Activated T-helper 1 cell treated with anti-CD3 and anti-CD28 coated beads, Interleukin-12 subunit alpha, Interleukin-12 subunit beta, Interleukin-2, Interleukin-4 antibody, amounts not matched to agents 30 ng/mL and 10 ng/mL and 1 ng/mL, durations not matched to agents 14 hours and 24 hours and 36 hours (primary cell): ENCODE measurements around the gene TAS2R19. TPM values are rescaled to one million over a fixed set of nuclear protein-coding genes. Genes with fewer than 3 reads are reported as not detected.
"Not testable (repeated sequence)": the region's sequence is repeated elsewhere in the genome, so short reads cannot be mapped to it uniquely, and the experiment has no call there.

Experiments used
- DNase-seq: peaks from one replicate; pipeline ENCODE4 v3.0.0; 2021; ENCODE audit warnings: low spot score
- H3K27ac Mint-ChIP-seq: one replicate; pipeline ENCODE4 v1.8.0; 2021; ENCODE audit warnings: mild to moderate bottlenecking, mixed read lengths
- H3K27me3 Mint-ChIP-seq: one replicate; pipeline ENCODE4 v1.8.0; 2022; ENCODE audit warnings: mild to moderate bottlenecking, moderate library complexity, mixed read lengths; ENCODE audit not compliant: insufficient read depth
- H3K36me3 Mint-ChIP-seq: one replicate; pipeline ENCODE4 v1.8.0; 2021; ENCODE audit warnings: low read depth, mixed read lengths
- H3K4me1 Mint-ChIP-seq: one replicate; pipeline ENCODE4 v1.8.0; 2021; ENCODE audit warnings: low read depth, mixed read lengths
- H3K4me3 Mint-ChIP-seq: one replicate; pipeline ENCODE4 v1.8.0; 2021; ENCODE audit warnings: mild to moderate bottlenecking, moderate library complexity, mixed read lengths
- H3K9me3 Mint-ChIP-seq: one replicate; pipeline ENCODE4 v1.8.0; 2021; ENCODE audit warnings: mixed read lengths
- intact Hi-C: fragments of 100-400 bp; cut with micrococcal nuclease; formaldehyde crosslinking; loops from one replicate; pipeline ENCODE4 v1.15.1; 2024
- total RNA-seq: library from RNA; stranded (reverse); gene quantifications from 2 replicates; pipeline ENCODE4 v1.2.3, GENCODE V29; 2022

TAS2R19 gene
- total RNA-seq, 1 donor from 2014 or later: 4.3 TPM

GRCh38 chr12:11033959-11034358 is 11.5 kb upstream of the TAS2R19 start:
- H3K4me1 Mint-ChIP-seq, H3K9me3 Mint-ChIP-seq, H3K4me3 Mint-ChIP-seq, H3K27me3 Mint-ChIP-seq, DNase-seq, intact Hi-C loops, H3K27ac Mint-ChIP-seq: not testable (repeated sequence)
- peaks cover 14% of the 10 kb centered on the region for H3K36me3 Mint-ChIP-seq

GRCh38 chr12:11031307-11031706 is 8.9 kb upstream of the TAS2R19 start, which contains the start of gene TAS2R31:
TAS2R31 (minus strand) TSS chr12:11031407; CDS start chr12:11031335, 72 bp downstream.
- Mint-ChIP-seq H3K27ac (no peak within 1 kb of the TSS), H3K27me3 (no peaks in the 10 kb centered on the region), H3K9me3 (peaks cover 3% of the 10 kb centered on the region), H3K36me3 (peaks cover 26% of the 10 kb centered on the region), H3K4me1 (no peaks in the 10 kb centered on the region), H3K4me3 (no peak within 1 kb of the TSS)
- no peak for DNase-seq
- intact Hi-C loops: no loop called here

- Mint-ChIP-seq H3K4me1 (peaks cover 4% of the 10 kb centered on the region), H3K36me3 (peaks cover 34% of the 10 kb centered on the region), H3K9me3 (peaks cover 20% of the 10 kb centered on the region), H3K27me3 (peaks cover 2% of the 10 kb centered on the region), H3K4me3 (no peak overlapping the region), H3K27ac (no peak overlapping the region)
- intact Hi-C loops: no loop called here
- DNase-seq: no peak
Observed at GRCh38 chr12:11026118-11026517, 3.7 kb upstream of the TAS2R19 start.

- intact Hi-C loops: no loop called here
- no peak for DNase-seq
- no peak overlapping the region for H3K27ac Mint-ChIP-seq
- H3K36me3 Mint-ChIP-seq: peaks cover 23% of the 10 kb centered on the region
- H3K4me1 Mint-ChIP-seq: peaks cover 4% of the 10 kb centered on the region
- H3K9me3 Mint-ChIP-seq: peaks cover 17% of the 10 kb centered on the region
- H3K4me3 Mint-ChIP-seq: no peak overlapping the region
- peaks cover 2% of the 10 kb centered on the region for H3K27me3 Mint-ChIP-seq
Observed at GRCh38 chr12:11023387-11023786, 967 bp upstream of the TAS2R19 start.

- H3K36me3 Mint-ChIP-seq: peaks cover 7% of the 10 kb centered on the region
- intact Hi-C loops: no loop called here
- peaks cover 4% of the 10 kb centered on the region for H3K4me1 Mint-ChIP-seq
- H3K4me3 Mint-ChIP-seq: no peak overlapping the region
- peaks cover 2% of the 10 kb centered on the region for H3K27me3 Mint-ChIP-seq
- H3K27ac Mint-ChIP-seq: no peak overlapping the region
- H3K9me3 Mint-ChIP-seq: no peaks in the 10 kb centered on the region
- DNase-seq: no peak
Observed at GRCh38 chr12:11016937-11017336, 5.5 kb downstream of the TAS2R19 start.

GRCh38 chr12:11015775-11016430 is 6.5 kb downstream of the TAS2R19 start:
- intact Hi-C loops: no loop called here
- H3K4me3 Mint-ChIP-seq: no peak overlapping the region
- H3K27ac Mint-ChIP-seq: no peak overlapping the region
- H3K9me3 Mint-ChIP-seq: no peaks in the 10 kb centered on the region
- H3K27me3 Mint-ChIP-seq: peaks cover 2% of the 10 kb centered on the region
- H3K4me1 Mint-ChIP-seq: no peaks in the 10 kb centered on the region
- peaks cover 6% of the 10 kb centered on the region for H3K36me3 Mint-ChIP-seq
- no peak for DNase-seq

- Mint-ChIP-seq H3K9me3 (no peaks in the 10 kb centered on the region), H3K4me3 (no peak overlapping the region), H3K4me1 (no peaks in the 10 kb centered on the region), H3K27me3 (peaks cover 2% of the 10 kb centered on the region), H3K27ac (no peak overlapping the region), H3K36me3 (peaks cover 6% of the 10 kb centered on the region)
- intact Hi-C loops: no loop called here
- no peak for DNase-seq
Observed at GRCh38 chr12:11014234-11014633, 8.2 kb downstream of the TAS2R19 start.

GRCh38 chr12:11007608-11008007 is 14.8 kb downstream of the TAS2R19 start:
- Mint-ChIP-seq H3K4me1 (no peaks in the 10 kb centered on the region), H3K9me3 (no peaks in the 10 kb centered on the region), H3K27me3 (no peaks in the 10 kb centered on the region), H3K27ac (no peak overlapping the region), H3K4me3 (no peak overlapping the region), H3K36me3 (peaks cover 2% of the 10 kb centered on the region)
- intact Hi-C loops: no loop called here
- no peak for DNase-seq

- intact Hi-C loops: no loop called here
- H3K27me3 Mint-ChIP-seq: no peaks in the 10 kb centered on the region
Observed at GRCh38 chr12:10998204-10998603, 24.2 kb downstream of the TAS2R19 start, which contains the start of gene TAS2R20. TAS2R20 (minus strand) TSS chr12:10998304; CDS start chr12:10997875, 429 bp downstream.

GRCh38 chr12:10994307-10994706 is 28.1 kb downstream of the TAS2R19 start:
- Mint-ChIP-seq H3K36me3 (peaks cover 12% of the 10 kb centered on the region), H3K27me3 (no peaks in the 10 kb centered on the region), H3K27ac (no peak overlapping the region), H3K4me1 (no peaks in the 10 kb centered on the region), H3K4me3 (no peak overlapping the region), H3K9me3 (peaks cover 9% of the 10 kb centered on the region)
- DNase-seq: no peak
- intact Hi-C loops: no loop called here

More at GRCh38 chr12:10998204-10998603, 24.2 kb downstream of the TAS2R19 start, which contains the start of gene TAS2R20:
- Mint-ChIP-seq H3K36me3 (peaks cover 9% of the 10 kb centered on the region), H3K9me3 (no peaks in the 10 kb centered on the region), H3K4me1 (no peaks in the 10 kb centered on the region), H3K27ac (no peak within 1 kb of the TSS), H3K4me3 (no peak within 1 kb of the TSS)
- DNase-seq: no peak

- Mint-ChIP-seq H3K9me3 (peaks cover 9% of the 10 kb centered on the region), H3K4me3 (no peak overlapping the region), H3K27ac (no peak overlapping the region), H3K36me3 (peaks cover 7% of the 10 kb centered on the region), H3K27me3 (peaks cover 17% of the 10 kb centered on the region), H3K4me1 (no peaks in the 10 kb centered on the region)
- no peak for DNase-seq
- intact Hi-C loops: no loop called here
Observed at GRCh38 chr12:10989107-10989506, 33.3 kb downstream of the TAS2R19 start.

- peaks cover 30% of the 10 kb centered on the region for H3K27me3 Mint-ChIP-seq
- peaks cover 7% of the 10 kb centered on the region for H3K36me3 Mint-ChIP-seq
- H3K4me1 Mint-ChIP-seq: peaks cover 17% of the 10 kb centered on the region
- no peak for DNase-seq
- H3K4me3 Mint-ChIP-seq: no peak within 1 kb of the TSS
- intact Hi-C loops: no loop called here
- H3K9me3 Mint-ChIP-seq: peaks cover 9% of the 10 kb centered on the region
- no peak within 1 kb of the TSS for H3K27ac Mint-ChIP-seq
Observed at GRCh38 chr12:10986812-10987211, 35.6 kb downstream of the TAS2R19 start, which contains the start of gene TAS2R50. TAS2R50 (minus strand) TSS chr12:10986912; CDS start chr12:10986860, 52 bp downstream.

- peaks cover 58% of the 10 kb centered on the region for H3K27me3 Mint-ChIP-seq
- H3K4me1 Mint-ChIP-seq: peaks cover 18% of the 10 kb centered on the region
- no peak overlapping the region for H3K27ac Mint-ChIP-seq
- DNase-seq: peak; percentile 59
- intact Hi-C loops: loop anchor here (1.0 kb wide), 1 partner anchor 189 kb away; the partner anchor contains the start of gene SMIM10L1
- no peaks in the 10 kb centered on the region for H3K9me3 Mint-ChIP-seq
- peaks cover 7% of the 10 kb centered on the region for H3K36me3 Mint-ChIP-seq
- H3K4me3 Mint-ChIP-seq: no peak overlapping the region
Observed at GRCh38 chr12:10982244-10982643, 40.2 kb downstream of the TAS2R19 start.
